BJ (cell line): ENCODE results near the gene EFCAB12. TPM values are rescaled to one million over a fixed set of nuclear protein-coding genes. Genes with fewer than 3 reads are reported as not detected.

ENCODE experiments used
- CTCF ChIA-PET: fragments of 350-600 bp; formaldehyde crosslinking; extraction: SDS; loops from one replicate; lab custom pipeline; 2021; ENCODE audit warnings: antibody characterized with exemption, inconsistent platforms; lab: Yijun Ruan, JAX
- POLR2A ChIA-PET: fragments of 300-600 bp; sonication (Branson Sonifier 250); formaldehyde crosslinking; extraction: SDS; loops from one replicate; lab custom pipeline; 2021; ENCODE audit warnings: antibody characterized with exemption; lab: Charles Lee
- DNase-seq: peaks from one replicate; pipeline ENCODE4 v3.0.0-alpha.2; 2011; ENCODE audit warnings: low read depth
- H3K27me3 ChIP-seq: 2 replicates; pipeline ENCODE4 v1.6.0; 2011; ENCODE audit warnings: low read length; ENCODE audit not compliant: control insufficient read depth, insufficient read depth
- H3K36me3 ChIP-seq: 2 replicates; pipeline ENCODE4 v1.5.1; 2011; ENCODE audit warnings: low read length; ENCODE audit not compliant: control insufficient read depth, insufficient read depth
- H3K4me3 ChIP-seq: 2 replicates; pipeline ENCODE4 v1.5.1; 2011; ENCODE audit warnings: low read depth, mild to moderate bottlenecking, control low read depth, low read length
- polyA plus RNA-seq: library from polyadenylated mRNA; depleted of rRNA; stranded (reverse); fragments of >200 nt; gene quantifications from 2 replicates; pipeline ENCODE4 v1.2.3, GENCODE V29; 2011
- TF ChIP-seq, protein P1 (sequence below): IDR thresholded peaks from 2 replicates; pipeline ENCODE4 v1.5.1; 2011; ENCODE audit warnings: low read depth, mild to moderate bottlenecking, control low read depth, inconsistent platforms, low read length, moderate library complexity; ENCODE audit not compliant: insufficient read depth

EFCAB12 gene
- polyA plus RNA-seq, 1 experiment, result 0.02 TPM

- Histone ChIP-seq H3K36me3 (peaks cover 2% of the 10 kb centered on the region), H3K4me3 (no peak overlapping the region), H3K27me3 (no peaks in the 10 kb centered on the region)
- TF ChIP-seq, protein P1, sequence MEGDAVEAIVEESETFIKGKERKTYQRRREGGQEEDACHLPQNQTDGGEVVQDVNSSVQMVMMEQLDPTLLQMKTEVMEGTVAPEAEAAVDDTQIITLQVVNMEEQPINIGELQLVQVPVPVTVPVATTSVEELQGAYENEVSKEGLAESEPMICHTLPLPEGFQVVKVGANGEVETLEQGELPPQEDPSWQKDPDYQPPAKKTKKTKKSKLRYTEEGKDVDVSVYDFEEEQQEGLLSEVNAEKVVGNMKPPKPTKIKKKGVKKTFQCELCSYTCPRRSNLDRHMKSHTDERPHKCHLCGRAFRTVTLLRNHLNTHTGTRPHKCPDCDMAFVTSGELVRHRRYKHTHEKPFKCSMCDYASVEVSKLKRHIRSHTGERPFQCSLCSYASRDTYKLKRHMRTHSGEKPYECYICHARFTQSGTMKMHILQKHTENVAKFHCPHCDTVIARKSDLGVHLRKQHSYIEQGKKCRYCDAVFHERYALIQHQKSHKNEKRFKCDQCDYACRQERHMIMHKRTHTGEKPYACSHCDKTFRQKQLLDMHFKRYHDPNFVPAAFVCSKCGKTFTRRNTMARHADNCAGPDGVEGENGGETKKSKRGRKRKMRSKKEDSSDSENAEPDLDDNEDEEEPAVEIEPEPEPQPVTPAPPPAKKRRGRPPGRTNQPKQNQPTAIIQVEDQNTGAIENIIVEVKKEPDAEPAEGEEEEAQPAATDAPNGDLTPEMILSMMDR, result no peak
- DNase-seq, result no peak
- ChIA-PET POLR2A (interaction anchor here (0.6 kb wide), 1 partner anchor 32 kb away, joined by 3 read pairs; no protein-coding TSS in a partner anchor), CTCF (no interaction called here)
Observed at GRCh38 chr3:129463094-129463493, 34.7 kb upstream of the EFCAB12 start.

DNA sequence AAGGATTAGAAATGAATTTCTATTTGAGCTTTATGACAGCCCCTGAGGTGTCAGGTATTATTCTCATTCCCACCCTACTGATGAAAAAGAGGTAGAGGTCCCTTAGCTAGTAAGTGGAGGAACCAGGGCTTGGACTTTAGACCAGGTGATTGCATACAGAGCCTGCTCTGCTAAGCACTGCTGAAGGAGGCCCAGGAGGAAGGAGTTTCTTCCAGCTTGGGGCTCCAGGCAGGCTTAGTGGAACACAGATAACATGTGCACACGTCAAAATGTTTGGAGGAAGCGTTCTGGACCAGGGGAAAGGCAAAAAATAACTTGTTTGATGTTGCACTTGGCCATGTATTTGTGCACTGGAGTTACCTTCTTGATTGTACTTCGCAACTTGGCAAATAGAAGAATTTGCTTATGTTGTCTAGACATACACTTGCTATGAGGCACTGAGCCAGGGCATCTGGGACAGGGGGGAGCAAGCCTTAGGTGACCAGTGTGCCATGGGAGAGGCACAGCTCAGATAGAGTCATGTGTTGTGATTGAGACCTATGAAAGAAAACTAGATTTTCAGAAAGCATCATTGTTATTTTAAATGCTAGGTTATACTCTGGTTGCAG is 34.0 kb upstream of the EFCAB12 start:
- CTCF ChIA-PET, result interaction anchor here (0.7 to 1.5 kb wide), 3 partner anchors 13 to 480 kb away, joined by 3 to 4 read pairs (median 4); no protein-coding TSS in a partner anchor
- TF ChIP-seq, protein P1, result no peak
- POLR2A ChIA-PET, result no interaction called here
- DNase-seq, result no peak
- H3K27me3 ChIP-seq, result no peaks in the 10 kb centered on the region
- H3K4me3 ChIP-seq, result no peak overlapping the region
- peaks cover 2% of the 10 kb centered on the region for H3K36me3 ChIP-seq

DNA sequence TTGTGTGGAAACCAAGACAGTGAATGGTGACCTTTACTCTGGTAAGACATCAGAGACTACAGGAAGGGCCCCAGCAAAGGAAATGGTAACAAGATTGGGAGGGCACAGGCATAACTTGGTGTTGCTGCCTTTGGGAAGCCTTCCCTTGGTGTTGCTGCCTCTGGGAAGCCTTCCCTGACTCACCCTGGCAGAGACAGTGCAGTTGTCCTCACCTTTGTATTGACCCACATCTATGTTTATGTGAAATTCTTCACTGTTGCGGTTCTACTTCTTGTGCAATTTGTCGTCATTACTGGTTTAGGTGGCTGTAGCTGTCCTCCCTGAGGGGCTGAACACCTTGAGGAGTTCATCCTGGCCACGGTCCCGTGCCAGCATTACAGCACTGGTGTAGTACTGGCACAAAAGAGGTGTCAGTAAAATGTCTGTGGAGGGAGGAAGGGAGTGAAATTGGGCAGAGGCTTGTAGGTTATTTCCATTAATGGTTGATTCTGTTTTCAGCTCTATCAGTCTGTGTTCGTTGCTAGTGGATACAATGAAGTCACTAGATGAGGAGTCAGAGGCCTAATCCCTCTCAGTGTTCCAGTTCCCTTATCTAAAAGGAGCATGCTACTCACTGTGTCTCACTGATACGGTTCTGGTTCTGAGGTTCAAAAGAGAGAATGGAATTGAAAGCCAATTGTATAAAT is 33.2 kb upstream of the EFCAB12 start:
- ChIA-PET POLR2A (no interaction called here), CTCF (interaction anchor here (0.7 to 1.5 kb wide), 3 partner anchors 13 to 481 kb away, joined by 3 to 4 read pairs (median 4); no protein-coding TSS in a partner anchor)
- no peak for DNase-seq
- TF ChIP-seq, protein P1, result no peak
- Histone ChIP-seq H3K27me3 (no peaks in the 10 kb centered on the region), H3K4me3 (no peak overlapping the region), H3K36me3 (peaks cover 2% of the 10 kb centered on the region)

GRCh38 chr3:129461022-129461421 is 32.6 kb upstream of the EFCAB12 start:
- POLR2A ChIA-PET, result no interaction called here
- peak; percentile 28 for DNase-seq
- Histone ChIP-seq H3K27me3 (no peaks in the 10 kb centered on the region), H3K36me3 (peaks cover 2% of the 10 kb centered on the region), H3K4me3 (no peak overlapping the region)
- CTCF ChIA-PET, result interaction anchor here (1.5 kb wide), 1 partner anchor 61 kb away, joined by 4 read pairs; no protein-coding TSS in a partner anchor
- TF ChIP-seq, protein P1, result no peak

- TF ChIP-seq, protein P1, result no peak
- DNase-seq, result no peak
- ChIA-PET POLR2A (no interaction called here), CTCF (no interaction called here)
- Histone ChIP-seq H3K4me3 (no peak overlapping the region), H3K36me3 (peaks cover 2% of the 10 kb centered on the region), H3K27me3 (no peaks in the 10 kb centered on the region)
Observed at GRCh38 chr3:129460572-129460971, 32.1 kb upstream of the EFCAB12 start.
